Measurements from ENCODE around the gene ZNF689.

The ZNF689 gene

DNA sequence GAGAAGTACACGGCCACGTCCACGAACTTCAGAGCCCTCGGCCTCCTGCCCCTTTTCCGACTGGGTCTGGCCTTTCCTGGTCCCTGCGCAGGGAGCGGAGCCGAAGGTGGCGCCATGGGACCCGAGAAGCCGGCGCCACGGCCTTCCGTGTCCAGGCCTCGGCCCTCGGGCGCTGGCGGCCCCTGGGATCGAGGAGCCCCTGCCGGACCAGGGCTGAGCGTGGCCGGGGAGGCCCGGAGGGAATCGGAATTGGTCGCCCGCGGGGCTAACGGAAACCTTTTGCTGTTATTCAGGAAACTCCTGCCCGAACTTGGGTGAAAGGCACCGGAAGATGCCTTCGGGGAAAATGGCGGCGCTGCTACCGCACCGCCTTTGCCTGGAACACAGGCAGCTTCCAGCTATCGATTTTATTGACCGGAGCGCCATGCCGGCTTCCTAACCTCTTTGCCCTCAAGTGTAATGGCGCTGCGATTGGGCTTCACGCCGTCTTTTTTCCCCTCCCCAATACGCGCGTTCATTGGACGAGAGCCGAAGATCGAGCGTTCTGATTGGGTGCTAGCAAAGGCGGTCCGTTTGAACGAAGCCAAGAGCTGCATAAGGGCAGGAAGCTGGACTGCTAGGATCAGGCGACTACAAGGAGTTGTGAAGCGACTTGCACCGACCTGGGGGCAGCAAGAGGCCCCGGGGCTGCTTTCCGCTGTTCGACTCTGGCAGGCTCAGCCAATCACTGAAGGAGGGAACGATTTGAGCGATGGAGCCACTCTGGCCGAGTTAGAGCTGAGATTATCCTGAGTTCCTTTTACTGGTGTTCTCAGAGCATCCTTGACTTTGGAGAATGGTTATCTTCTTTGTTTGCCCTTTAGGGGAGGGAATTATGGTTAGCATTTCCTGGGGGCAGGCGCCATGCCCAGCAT is at the start of gene ZNF689:
TSS of gene ZNF689 (minus strand) at position 464 of the 914 bp plus-strand sequence. CDS start at position 116, 348 bp downstream.
- TF ChIP-seq ZNF274 (IDR thresholded peaks at IDR 0.05; ENCODE audit: low read depth, low read length) = no peak
- peak within 1 kb of the TSS; percentile 88 for H3K4me3 ChIP-seq (ENCODE audit: low read length)

DNA sequence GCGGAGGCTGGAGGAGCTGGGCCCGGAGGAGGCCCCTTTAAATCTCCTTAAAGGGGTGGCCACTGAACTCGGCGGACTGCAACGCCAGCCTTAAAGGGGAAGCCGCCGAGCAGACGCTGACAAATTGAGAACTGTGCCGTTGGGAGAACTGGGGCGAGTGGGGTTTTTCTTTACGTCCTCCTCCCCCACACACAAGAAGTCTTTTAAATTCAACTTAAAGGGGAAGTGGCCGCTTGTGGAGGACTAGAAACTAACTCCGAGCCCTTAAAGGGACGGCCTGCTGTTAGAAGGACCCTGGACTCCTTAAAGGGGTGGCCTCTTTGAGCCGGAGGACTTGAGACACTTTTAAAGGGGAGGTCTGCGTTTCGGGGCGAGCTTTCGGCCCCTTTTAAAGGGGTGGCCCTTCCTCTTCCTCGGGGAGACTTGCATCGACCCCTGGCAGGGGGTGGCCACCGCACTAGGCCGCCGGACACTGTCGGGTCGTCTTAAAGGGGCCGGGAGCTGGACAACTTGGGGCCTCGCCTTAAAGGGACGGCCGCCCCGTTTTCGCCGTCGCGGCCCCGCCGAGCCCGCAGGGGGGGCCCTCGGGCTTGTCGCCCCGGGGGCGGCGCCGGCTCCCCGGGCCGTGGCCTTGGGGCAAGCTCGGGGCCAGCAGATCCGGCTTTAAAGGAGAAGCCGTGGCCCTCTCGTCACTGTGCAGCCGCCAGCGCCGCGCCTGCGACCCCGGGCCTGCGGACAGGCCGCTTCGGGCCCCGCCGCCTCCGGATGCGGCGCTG is 48.7 kb upstream of the ZNF689 start:
- no peak for TF ChIP-seq ZNF274 (IDR thresholded peaks at IDR 0.05; ENCODE audit: low read depth, low read length)
- H3K4me3 ChIP-seq (ENCODE audit: low read length) = peak overlapping the region; percentile 63

DNA sequence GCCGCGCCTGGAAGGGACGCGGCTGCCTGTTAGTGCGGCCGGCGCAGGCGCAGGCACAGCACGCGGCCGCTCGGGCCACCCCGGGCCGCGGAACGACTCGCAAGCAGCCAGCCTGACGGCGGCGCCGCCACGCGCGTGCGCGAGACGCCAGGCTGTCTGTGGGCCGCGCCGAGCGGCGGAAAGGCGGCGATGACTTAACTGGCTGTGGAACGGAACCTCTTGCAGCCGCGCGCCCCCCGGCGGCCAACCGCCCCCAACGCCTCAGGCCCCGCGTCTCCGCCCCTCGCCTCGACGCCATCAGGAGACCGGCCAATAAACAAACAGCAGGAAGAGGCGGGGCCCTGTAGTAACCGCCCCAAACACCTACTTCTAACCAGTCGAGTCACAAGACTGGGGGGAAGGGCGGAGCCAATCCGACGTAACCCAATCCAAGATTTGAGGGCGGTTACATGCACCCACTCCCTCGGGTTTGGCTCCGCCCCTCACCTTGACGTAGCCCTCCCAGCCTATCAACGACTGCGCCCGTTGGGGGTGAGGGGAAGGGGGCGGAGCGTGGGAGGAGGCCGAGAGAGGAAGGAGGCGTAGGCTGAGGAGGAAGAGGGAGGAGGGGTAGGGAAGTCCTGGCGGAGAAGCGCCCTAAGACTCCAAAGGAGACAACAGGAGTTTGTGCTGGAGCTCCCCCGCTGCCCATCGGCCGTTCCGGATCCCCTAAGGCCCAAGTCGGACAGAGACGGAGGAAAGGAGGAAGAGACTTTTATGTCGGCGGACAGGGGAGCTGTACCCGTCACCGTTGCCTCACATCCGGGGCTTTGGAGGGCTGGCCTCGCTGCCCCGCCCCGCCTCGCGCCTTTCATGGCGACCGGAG is 47.9 kb upstream of the ZNF689 start, which contains the start of gene FBRS:
TSS of gene FBRS (plus strand) at position 566 of the 865 bp plus-strand sequence. CDS start 1,088 bp downstream, outside the sequence.
- peak within 1 kb of the TSS; percentile 63 for H3K4me3 ChIP-seq (ENCODE audit: low read length)

DNA sequence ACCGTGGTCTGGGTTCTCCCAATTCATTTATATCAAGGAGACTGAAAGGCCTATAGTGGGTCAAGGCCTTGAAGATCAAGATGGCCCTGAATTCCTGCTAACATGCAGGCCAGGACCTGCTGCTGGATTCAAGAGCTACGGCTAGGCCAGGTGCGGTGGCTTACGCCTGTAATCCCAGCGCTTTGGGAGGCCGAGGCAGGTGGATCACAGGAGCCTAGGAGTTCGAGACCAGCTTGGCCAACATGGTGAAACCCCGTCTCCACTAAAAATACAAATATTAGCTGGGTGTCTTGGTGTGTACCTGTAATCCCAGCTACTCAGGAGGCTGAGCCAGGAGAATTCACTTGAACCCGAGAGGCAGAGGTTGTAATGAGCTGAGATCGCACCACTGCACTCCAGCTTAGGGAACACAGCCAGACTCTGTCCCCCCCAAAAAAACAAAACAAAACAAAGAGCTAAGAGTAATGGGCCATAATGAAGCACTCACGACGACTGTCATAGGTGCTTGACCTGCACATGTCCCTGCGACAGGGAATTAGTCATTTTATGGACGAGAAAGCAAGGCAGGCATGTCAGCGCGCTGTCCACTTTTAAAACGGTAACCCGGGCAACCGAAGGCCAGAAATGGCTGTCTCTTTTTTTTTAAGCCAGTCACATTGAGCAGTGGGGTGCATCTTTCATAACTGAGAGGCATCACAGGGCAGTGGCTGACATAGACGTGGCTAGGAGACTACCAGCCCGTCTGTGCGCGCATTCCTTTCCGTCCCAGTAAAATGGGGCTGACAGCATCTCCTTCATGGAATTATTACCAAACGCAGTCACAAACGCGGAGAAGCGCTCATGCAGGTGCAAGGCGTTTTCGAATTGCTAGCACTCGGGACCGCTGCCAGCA is 47.0 kb upstream of the ZNF689 start:
- H3K4me3 ChIP-seq (ENCODE audit: low read length) = peak overlapping the region; percentile 60; the same call in 1 of the 2 replicates
- TF ChIP-seq ZNF274 (IDR thresholded peaks at IDR 0.05; ENCODE audit: low read depth, low read length) = no peak

More for the DNA sequence above, 47.9 kb upstream of the ZNF689 start, which contains the start of gene FBRS:
- TF ChIP-seq ZNF274 (IDR thresholded peaks at IDR 0.05; ENCODE audit: low read depth, low read length) = no peak

DNA sequence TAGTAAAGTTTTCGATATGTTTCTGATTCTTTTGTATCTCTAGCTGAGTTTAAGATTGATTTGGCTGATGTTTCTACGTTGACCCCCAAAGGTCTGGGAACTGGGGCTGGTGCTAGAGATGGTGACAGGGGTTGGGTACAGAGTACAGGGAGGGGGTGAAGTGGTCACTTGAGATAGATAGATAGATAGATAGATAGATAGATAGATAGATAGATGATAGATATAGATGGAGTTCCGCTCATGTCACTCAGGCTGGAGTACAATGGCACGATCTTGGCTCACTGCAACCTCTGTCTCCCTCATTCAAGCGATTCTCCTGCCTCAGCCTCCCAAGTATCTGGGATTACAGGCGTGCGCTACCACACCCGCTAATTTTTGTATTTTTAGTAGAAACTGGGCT is 46.2 kb upstream of the ZNF689 start:
- TF ChIP-seq ZNF274 (IDR thresholded peaks at IDR 0.05; ENCODE audit: low read depth, low read length) = no peak
- H3K4me3 ChIP-seq (ENCODE audit: low read length) = no peak overlapping the region

DNA sequence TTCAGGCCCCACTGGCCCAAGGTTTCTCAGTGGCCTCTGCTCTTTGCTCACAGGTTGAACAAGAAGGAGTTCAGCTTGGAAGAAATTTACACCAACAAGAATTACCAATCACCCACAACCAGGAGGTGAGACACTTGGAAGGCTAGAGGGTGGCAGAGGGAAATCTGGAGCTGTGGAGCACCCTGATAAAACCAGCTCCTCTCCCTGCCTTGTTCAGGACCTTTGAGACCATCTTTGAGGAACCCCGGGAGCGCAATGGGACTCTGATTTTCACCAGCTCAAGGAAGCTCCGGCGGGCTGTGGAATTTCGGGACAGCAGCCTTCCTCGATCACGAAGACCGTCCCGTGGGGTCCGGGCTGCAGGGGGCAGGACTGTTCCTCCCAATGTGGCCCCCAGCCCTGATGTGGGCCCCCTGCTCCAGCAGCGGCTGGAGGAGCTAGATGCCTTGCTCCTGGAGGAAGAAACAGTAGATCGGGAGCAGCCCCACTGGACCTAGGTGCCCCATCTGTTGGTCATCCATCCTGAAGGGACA is 45.7 kb upstream of the ZNF689 start:
- no peak overlapping the region for H3K4me3 ChIP-seq (ENCODE audit: low read length)
- TF ChIP-seq ZNF274 (IDR thresholded peaks at IDR 0.05; ENCODE audit: low read depth, low read length) = no peak

DNA sequence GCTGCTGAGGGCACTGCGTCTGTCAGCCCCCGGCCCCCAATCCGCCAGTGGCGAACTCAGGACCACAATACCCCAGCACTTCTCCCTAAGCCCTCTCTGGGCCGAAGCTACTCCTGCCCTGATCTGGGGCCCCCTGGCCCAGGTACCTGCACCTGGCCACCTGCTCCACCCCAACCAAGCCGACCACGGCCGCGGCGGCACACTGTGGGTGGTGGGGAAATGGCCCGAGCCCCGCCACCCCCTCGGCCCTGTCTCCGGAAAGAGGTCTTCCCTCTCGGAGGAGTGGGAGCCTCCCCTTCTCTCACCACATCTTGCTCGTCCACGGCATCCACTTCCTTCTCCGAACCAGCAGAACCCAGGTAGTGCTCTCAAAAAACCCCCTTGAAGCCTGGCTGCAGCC is 44.7 kb upstream of the ZNF689 start:
- TF ChIP-seq ZNF274 (IDR thresholded peaks at IDR 0.05; ENCODE audit: low read depth, low read length) = no peak
- no peak overlapping the region for H3K4me3 ChIP-seq (ENCODE audit: low read length)

DNA sequence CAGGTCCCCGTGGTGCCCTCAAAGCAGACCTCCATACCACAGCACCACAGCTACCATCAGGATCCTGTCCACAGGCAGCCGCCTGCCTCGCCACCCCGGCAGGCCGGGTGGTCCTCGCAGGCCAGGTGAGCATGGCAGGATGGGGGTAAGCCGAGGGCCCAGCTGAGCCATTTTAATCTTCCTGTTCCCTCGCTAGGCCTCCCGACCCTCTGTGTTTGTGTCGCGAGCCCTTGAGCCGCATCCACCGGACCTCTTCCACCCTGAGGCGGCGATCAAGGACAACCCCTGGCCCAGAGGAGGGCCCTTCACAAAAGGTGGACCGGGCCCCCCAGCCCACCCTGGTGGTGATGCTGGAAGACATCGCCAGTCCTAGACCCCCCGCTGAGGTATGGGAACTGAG is 42.5 kb upstream of the ZNF689 start:
- no peak for TF ChIP-seq ZNF274 (IDR thresholded peaks at IDR 0.05; ENCODE audit: low read depth, low read length)
- no peak overlapping the region; the same call in 1 of the 2 replicates for H3K4me3 ChIP-seq (ENCODE audit: low read length)

DNA sequence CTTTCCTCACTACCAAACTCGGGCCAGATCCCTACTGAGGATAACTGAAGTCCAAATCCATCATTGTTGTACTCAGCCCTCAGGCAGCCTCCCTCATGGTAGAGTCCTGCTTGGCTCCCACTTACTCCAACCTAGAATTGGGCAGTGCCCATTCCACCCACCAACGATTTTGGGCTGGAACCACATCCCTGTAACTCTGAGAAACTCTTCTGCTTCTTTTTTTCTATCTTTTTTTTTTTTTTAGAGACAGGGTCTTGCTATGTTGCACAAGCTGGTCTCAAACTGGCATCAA is 41.8 kb upstream of the ZNF689 start:
- peak overlapping the region; percentile 85 for H3K4me3 ChIP-seq (ENCODE audit: low read length)
- TF ChIP-seq ZNF274 (IDR thresholded peaks at IDR 0.05; ENCODE audit: low read depth, low read length) = no peak

DNA sequence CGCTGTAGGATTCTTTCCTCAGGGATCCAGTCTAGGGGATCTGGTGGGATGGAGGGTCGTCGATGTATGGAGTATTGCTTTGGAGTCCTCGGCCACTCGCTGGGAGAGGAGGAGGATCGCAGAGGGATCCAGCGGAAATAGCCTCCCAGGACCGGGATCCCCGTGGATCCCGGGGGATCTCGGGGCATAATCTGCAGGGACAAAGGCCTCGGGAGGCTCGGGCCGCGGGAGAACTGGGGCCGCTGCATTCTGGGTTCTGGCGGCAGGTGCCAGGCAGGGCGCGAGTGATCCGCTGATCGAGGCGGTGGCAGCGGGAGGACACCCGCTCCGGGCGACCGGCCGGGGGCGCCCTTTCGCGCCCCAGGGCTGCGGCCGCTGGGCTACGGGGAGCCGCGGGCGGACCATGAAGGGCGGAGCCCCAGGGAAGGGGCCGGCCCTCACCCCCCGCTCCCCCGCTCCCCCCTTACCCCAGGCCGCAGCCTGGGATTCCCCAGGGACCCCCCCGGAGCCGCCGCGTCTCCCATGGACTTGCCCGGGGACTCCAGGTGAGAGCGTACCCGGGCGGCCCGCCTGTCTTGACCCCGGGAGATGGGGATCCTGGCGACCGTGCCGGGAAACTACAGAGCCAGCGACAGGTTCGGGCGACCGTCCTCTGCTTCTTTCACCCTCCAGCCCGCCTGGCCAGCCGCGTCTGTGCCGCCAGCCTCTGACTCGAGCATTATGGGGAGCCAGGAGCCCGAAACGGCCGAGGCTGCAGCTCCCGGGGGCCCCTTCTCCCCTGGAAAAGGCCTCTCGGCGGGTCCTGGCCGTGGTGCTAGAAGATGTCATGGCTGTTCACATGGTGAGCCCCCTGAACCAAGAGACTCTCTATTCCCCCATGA is 41.2 kb upstream of the ZNF689 start:
- peak overlapping the region; percentile 85 for H3K4me3 ChIP-seq (ENCODE audit: low read length)

DNA sequence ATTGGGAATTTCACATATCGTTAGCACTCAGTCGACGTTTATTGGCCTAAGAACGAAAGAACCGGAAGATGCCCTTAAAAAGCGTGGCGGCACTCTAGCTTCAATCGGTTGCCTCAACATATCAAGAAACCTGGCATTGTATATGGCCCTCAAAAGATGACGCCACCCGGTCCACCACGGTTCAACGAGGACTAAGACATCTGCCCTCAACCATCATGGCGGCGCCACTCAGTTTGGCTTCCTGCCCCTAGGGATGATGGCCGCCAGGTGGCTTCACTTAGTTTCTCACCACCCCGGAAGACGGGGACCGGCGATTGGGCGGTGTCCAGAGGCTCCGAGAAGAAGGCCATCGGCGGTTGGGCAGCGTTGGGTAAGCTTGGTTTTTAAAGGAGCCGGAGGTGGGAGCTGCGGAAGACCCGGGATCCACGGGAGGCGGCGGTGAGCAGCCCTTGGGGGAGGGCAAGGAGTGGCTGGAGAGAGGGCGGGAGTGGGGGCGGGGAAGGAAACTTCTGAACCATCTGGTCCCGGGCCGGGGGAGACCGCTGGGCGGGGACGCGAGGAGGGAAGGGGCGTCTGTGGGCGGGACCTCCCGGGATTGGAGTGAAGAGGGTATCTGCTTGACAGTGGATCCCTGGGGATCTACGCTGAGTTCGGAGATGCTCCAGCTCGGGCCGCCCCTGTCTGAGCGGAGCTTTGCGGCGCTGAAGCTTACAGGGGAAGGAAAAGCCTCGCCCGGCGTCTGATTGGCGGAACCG is 40.4 kb upstream of the ZNF689 start, which contains the start of gene PRR14:
TSS of gene PRR14 (plus strand) at position 592 of the 755 bp plus-strand sequence. CDS start 686 bp downstream, outside the sequence.
- TF ChIP-seq ZNF274 (IDR thresholded peaks at IDR 0.05; ENCODE audit: low read depth, low read length) = no peak
- H3K4me3 ChIP-seq (ENCODE audit: low read length) = peak within 1 kb of the TSS; percentile 85

More for the DNA sequence above, 41.2 kb upstream of the ZNF689 start:
- no peak for TF ChIP-seq ZNF274 (IDR thresholded peaks at IDR 0.05; ENCODE audit: low read depth, low read length)
